Mesothelial cell of epicardium (in vitro differentiated cells): Measurements from ENCODE around the gene LIAS. TPM values are rescaled to one million over a fixed set of nuclear protein-coding genes. Genes with fewer than 3 reads are reported as not detected.

Experiments
- DNase-seq, 2 experiments: peaks; one replicate each; pipeline ENCODE4 v3.0.0; 2021; ENCODE audit warnings: low spot score in 2 of 2; ENCODE audit not compliant: unreplicated experiment in 2 of 2
- H3K27ac Mint-ChIP-seq: 2 replicates; pipeline ENCODE4 v1.8.0; 2021; ENCODE audit warnings: mixed read lengths
- H3K27me3 Mint-ChIP-seq: 2 replicates; pipeline ENCODE4 v1.8.0; 2021; ENCODE audit warnings: low read depth, mixed read lengths
- H3K36me3 Mint-ChIP-seq: 2 replicates; pipeline ENCODE4 v1.8.0; 2021; ENCODE audit warnings: mixed read lengths
- H3K4me1 Mint-ChIP-seq: 2 replicates; pipeline ENCODE4 v1.8.0; 2021; ENCODE audit warnings: mixed read lengths
- H3K4me3 Mint-ChIP-seq: 2 replicates; pipeline ENCODE4 v1.8.0; 2021; ENCODE audit warnings: mild to moderate bottlenecking, moderate library complexity, mixed read lengths
- H3K9me3 Mint-ChIP-seq: 2 replicates; pipeline ENCODE4 v1.8.0; 2021; ENCODE audit warnings: mixed read lengths
- CTCF ChIP-seq: fragments of 200-600 bp; sonication (generic); IDR thresholded peaks from one replicate; pipeline ENCODE4 v1.5.0; 2021; ENCODE audit warnings: antibody characterized with exemption; ENCODE audit not compliant: unreplicated experiment
- total RNA-seq: library from RNA; stranded (reverse); gene quantifications from 3 replicates; pipeline ENCODE4 v1.2.1, GENCODE V29; 2021

LIAS gene
- total RNA-seq, 1 donor from 2014 or later, result 16.3 TPM

- Mint-ChIP-seq H3K4me3 (no peak overlapping the region), H3K27ac (no peak overlapping the region), H3K36me3 (no peaks in the 10 kb centered on the region), H3K9me3 (no peaks in the 10 kb centered on the region), H3K4me1 (no peaks in the 10 kb centered on the region), H3K27me3 (peaks cover 15% of the 10 kb centered on the region)
- no peak for TF ChIP-seq CTCF
- no peak for DNase-seq
These were observed 17.3 kb upstream of the LIAS start for GRCh38 chr4:39441593-39441992.

DNA sequence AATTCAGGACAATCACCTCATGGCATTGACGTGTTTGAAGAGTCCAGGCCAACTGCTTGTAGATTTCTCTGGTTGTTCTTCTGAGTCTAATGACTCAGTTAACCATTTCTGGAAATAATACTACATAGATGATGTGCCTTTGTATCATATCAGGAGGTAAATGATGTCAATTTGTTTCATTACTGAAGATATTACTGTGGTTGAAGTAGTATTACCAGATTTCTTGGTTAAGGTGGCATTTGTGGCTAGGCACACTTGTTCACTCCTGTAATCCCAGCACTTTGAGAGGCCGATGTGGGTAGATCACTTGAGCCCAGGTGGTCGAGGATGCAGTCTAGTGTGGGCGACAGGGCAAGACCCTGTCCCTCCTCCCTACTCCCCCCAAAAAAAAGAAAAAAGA lies 15.9 kb upstream of the LIAS start:
- no peaks in the 10 kb centered on the region for H3K36me3 Mint-ChIP-seq
- no peak for DNase-seq

GRCh38 chr4:39446483-39446841 lies 12.4 kb upstream of the LIAS start:
- no peak for DNase-seq
- Mint-ChIP-seq H3K4me3 (no peak overlapping the region), H3K9me3 (no peaks in the 10 kb centered on the region), H3K36me3 (peaks cover 3% of the 10 kb centered on the region), H3K4me1 (no peaks in the 10 kb centered on the region), H3K27me3 (no peaks in the 10 kb centered on the region), H3K27ac (no peak overlapping the region)
- TF ChIP-seq CTCF, result no peak

More for the DNA sequence above, 15.9 kb upstream of the LIAS start:
- H3K4me1 Mint-ChIP-seq, result no peaks in the 10 kb centered on the region
- no peak overlapping the region for H3K27ac Mint-ChIP-seq
- no peaks in the 10 kb centered on the region for H3K9me3 Mint-ChIP-seq
- no peak overlapping the region for H3K4me3 Mint-ChIP-seq
- no peak for TF ChIP-seq CTCF
- peaks cover 9% of the 10 kb centered on the region for H3K27me3 Mint-ChIP-seq

GRCh38 chr4:39446842-39447573 lies 11.8 kb upstream of the LIAS start:
- TF ChIP-seq CTCF, result no peak
- no peak overlapping the region for H3K27ac Mint-ChIP-seq
- no peak overlapping the region for H3K4me3 Mint-ChIP-seq
- no peak for DNase-seq
- H3K36me3 Mint-ChIP-seq, result peaks cover 7% of the 10 kb centered on the region
- no peaks in the 10 kb centered on the region for H3K27me3 Mint-ChIP-seq
- H3K9me3 Mint-ChIP-seq, result no peaks in the 10 kb centered on the region
- no peaks in the 10 kb centered on the region for H3K4me1 Mint-ChIP-seq

GRCh38 chr4:39450618-39451017 lies 8.2 kb upstream of the LIAS start:
- no peak for DNase-seq
- H3K4me1 Mint-ChIP-seq, result no peaks in the 10 kb centered on the region
- TF ChIP-seq CTCF, result no peak
- H3K9me3 Mint-ChIP-seq, result no peaks in the 10 kb centered on the region
- peaks cover 31% of the 10 kb centered on the region for H3K36me3 Mint-ChIP-seq
- H3K27ac Mint-ChIP-seq, result peak overlapping the region; percentile 17
- H3K4me3 Mint-ChIP-seq, result no peak overlapping the region
- no peaks in the 10 kb centered on the region for H3K27me3 Mint-ChIP-seq
